22Rv1 (cell line): ENCODE results near the gene ISG20L2.

ENCODE experiments used
- CTCF ChIP-seq: fragments of 450-650 bp; IDR thresholded peaks from 2 replicates; pipeline ENCODE4 v1.5.1; 2017; ENCODE audit warnings: mild to moderate bottlenecking
- ZFX ChIP-seq: fragments of 450-650 bp; IDR thresholded peaks from 2 replicates; pipeline ENCODE4 v1.6.1; 2017; ENCODE audit warnings: antibody characterized with exemption, borderline replicate concordance

GRCh38 chr1:156708218-156708661 is 20.3 kb downstream of the ISG20L2 start:
- no peak for TF ChIP-seq CTCF
- TF ChIP-seq ZFX = no peak
